ENCODE data around the gene C1QTNF12.
A peak's percentile ranks its signal among the peaks of the same experiment; 100 is the strongest.

The C1QTNF12 gene, protein sequence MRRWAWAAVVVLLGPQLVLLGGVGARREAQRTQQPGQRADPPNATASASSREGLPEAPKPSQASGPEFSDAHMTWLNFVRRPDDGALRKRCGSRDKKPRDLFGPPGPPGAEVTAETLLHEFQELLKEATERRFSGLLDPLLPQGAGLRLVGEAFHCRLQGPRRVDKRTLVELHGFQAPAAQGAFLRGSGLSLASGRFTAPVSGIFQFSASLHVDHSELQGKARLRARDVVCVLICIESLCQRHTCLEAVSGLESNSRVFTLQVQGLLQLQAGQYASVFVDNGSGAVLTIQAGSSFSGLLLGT

DNA sequence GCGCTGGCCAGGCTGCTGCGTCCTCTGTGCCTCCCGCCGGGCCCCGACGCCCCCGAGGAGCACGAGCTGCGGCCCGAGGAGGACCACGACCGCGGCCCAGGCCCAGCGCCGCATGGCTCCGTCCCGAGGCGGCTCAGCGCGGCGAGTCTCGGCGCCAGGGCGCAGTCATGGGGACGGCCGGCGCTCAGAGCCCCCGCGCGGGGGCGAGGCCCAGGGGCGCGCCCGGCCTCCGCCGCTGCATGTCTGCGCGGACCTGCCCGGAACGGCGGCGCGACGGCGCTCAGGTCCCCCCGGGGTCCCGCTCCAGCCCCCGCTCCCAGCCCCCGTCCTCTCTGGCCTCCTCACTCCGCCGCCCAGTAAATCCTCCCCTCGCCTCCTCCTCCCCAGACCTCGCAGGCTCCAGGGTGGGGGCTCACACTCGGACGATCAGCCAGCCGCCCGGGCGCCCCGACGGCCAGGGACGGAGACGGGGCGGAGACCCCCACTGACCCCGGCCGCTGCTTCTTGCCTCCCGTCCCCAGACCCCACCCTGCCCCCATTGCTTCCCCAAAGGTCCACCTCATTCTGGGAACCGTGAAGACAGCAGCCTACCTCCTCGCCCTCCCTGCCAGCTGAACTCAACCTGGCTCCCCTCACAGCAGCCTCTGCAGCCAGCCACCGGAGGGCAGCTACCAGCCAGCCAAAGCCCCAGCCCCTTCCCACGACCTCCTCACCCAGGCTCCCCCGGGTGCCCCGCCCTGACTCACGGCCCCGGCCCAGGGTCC, at the start of gene C1QTNF12:
C1QTNF12 (minus strand) TSS at position 146 of the 764 bp plus-strand sequence; CDS start at position 114, 32 bp downstream.
- no peak for DNase-seq

DNA sequence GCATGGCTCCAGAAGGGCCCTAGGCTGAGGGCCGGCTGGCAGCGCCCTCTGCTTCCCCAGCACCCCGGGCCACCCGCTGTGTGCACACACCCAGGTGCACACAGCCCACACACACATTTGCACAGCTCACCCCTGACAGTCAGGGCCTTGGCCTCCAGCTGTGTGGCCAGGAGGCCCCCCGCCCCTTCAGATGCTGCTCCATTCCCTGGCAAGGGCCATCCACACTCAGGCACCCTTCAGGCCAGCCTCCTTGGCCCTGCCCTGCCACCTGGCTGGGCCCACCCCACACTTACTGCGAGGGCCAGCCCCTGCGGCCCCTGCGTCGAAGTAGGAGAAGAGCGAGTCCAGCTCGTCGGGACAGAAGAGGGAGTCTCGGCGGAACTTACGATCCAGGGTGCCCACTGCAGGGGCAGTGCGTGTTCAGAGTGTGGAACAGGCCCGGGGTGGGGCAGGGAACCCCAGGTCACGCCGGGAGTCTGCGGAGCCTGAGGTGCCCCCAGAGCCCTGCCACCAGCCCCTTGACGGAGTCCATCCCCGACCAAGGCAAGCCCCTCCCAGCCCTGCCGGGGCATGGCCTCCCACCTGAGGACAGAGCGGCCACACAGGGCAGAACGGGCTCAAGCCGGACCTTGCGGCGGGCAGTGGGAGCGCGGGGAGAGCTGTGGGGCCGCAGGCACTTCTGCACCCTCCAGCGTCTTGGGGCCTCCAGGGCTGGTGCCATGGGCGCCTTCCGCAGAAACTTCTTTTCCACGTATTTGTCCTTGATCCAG, 48.8 kb upstream of the C1QTNF12 start:
- DNase-seq = no peak

DNA sequence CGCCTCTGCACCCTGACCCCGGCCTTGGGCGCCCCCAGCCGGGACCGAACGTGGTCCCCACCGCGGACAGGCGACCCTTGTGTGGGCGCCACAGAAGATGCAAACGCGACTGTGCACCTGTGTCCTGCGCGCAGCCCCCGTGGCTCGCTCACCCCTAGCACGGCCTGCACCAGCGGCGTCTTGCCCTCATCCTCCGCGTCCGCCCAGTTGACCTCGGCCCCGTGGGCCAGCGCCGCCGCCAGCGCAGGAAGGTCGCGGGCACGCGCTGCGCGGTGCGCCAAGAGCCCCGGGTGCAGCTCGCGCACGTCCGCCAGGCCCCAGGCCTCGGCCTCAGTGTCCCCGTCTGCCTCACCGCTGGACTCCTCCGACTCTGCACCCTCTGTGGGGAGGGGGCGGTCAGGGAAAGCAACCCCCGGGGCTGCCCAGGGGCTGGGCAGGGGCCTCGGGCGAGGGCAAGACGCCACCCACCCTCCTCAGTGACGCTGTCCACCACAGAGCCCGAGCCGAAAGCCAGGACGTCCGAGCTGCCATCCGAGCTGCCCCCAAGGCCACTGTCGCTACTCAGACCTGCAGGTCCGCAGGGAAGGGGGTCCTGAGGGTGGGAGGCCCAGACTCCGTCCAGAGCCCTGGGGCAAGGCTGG, 47.8 kb upstream of the C1QTNF12 start:
- no peak for DNase-seq

DNA sequence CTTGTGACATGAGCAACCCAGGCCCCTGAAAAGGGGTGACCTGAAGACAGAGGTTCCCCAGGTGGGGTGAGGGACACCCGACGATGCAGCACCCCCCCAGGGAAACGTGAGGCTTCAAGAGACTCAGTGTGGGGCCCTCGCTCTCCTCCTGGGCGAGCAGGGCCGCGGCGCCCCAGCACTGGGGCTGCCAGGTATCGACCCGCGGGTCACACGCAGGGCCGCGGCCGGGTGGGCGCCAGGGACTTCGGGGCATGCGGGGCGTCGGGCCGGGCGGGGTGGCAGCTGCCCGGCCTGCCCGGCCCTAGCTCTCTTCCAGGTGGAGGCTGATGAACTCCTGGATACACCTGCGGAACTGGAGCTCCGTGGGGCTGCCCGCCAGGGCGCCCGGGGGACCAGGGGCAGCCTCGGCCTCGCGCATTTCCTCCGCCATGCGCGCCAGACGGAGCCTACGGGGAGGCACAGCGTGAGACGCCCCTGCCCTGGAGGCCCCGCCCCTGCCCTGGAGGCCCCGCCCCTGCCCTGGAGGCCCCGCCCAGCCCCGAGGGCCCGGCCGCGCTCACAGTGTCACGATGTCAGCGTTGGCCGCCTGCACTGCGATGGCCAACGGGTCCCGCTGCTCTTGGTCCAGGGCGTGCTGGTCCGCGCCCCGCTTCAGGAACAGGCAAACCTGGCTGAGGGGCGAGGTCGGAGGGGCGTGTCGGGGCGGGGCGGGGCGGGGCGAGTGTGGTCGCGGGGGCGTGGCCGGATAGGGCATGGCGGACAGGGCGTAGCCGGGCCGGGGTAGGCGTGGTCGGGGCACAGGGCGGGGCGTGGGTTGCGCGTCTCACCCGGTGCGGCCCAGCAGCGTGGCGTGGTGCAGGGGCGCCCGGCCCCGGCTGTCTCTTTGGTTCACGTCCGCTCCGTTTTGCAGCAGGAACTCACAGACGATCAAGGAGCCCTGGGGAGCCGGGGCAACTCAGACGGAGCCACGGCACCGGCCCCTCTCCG, 47.0 kb upstream of the C1QTNF12 start:
- no peak for DNase-seq

DNA sequence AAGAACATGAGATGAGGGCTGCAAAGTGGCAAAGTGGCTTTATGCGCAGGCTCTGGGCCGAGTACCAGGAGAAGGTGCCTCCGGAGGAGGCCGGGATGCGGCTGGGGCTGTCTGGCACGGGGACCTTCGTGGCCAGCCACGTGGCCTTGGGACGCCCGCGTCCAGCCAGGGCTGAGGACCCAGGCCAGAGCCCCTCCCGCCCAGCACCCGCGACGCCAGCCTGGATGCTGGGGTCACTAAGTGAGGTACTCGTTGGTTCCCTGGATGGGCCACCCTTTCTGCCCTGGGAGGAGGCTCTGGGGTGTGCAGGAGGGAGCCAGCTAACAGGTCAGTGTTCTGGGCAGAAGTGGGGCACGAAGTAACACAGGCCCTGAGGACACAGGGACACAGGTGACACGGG, 46.3 kb upstream of the C1QTNF12 start:
- DNase-seq = no peak

DNA sequence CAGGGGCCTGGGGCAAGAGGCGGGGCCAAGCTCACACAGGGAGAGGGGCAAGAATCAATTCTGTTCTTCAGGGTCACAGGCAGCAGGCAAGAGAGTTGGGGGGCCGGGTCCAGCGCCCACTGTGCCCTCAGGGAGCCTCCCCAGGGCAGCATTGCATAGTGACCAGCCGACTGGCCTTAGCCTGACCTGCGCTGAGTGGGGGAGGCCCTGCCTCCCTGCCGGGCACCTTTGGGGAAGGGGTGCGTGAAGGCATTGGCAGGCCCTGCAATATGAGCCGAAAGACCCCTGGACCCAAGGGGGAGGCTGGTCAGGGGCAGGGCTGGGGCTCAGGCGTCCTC, 45.9 kb upstream of the C1QTNF12 start:
- DNase-seq = no peak

DNA sequence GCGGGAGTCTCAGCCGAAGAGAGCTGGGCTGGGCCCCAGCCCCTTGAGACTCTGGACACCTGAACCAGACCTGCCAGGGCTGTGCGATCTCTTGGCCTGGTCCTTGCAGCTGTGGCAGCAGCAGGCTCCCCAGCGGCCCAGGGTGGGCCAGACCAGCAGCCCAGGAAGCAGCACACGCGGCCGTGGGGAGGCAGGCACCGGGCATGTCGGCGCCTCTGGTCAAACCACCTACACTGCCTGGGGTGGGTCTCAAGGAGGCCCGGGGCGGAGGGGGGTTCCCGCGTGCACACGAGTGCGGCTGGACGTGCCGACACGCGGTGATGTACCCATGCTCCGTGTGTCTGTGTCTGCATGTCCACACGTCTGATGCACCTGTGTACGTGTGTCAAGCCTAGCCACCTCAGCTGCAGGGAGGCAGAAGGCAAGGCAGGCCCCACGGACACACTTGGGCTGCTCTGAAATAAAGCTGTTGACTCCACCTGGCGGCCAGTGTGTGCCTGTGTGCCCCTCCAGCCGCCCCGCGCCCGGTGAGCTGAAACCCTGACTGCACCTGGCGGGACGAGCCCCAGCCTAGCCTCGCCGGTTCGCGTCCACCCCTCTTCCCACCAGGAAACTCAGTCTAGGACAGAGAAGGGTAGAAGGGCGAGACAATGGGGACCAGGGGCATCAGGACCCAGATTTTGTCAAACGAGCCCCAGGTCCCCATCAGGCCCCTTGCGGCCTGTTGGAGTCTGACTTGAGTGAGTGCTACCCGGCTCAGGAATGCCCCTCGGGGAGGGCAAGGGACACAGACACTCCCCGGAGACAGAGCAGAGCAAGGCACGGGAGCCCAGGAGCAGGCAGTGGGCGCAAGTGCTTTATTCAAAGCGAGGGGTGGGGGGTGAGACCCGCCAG, 45.3 kb upstream of the C1QTNF12 start:
- DNase-seq = peak; percentile 80

DNA sequence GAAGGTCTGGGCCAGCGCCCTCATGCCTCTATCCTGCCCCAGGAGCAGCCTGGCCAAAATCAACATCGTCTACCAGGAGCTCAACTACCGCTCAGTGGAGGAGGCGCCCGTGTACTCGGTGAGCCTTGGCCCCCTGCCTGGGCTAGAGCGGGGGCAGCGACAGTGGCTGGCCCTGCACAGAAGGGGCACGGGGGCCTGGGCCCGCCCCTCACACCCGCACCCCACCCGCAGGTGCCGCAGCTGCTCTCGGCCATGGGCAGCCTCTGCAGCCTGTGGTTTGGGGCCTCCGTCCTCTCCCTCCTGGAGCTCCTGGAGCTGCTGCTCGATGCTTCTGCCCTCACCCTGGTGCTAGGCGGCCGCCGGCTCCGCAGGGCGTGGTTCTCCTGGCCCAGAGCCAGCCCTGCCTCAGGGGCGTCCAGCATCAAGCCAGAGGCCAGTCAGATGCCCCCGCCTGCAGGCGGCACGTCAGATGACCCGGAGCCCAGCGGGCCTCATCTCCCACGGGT, 44.6 kb upstream of the C1QTNF12 start:
- peak; percentile 38 for DNase-seq

DNA sequence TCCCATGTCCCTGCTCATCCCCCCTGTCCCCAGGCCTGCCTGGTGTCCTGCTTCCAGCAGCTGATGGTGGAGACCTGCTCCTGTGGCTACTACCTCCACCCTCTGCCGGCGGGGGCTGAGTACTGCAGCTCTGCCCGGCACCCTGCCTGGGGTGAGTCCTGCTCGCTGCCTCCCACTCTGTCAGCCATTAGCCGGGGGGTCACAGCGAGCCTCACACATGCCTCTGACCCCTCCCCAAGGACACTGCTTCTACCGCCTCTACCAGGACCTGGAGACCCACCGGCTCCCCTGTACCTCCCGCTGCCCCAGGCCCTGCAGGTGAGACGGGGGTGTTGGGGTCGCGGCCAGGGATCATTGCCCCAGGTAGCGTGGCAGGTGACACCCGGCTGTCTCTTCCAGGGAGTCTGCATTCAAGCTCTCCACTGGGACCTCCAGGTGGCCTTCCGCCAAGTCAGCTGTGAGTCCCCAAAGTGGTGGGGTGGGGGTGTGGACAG, 43.8 kb upstream of the C1QTNF12 start:
- peak; percentile 20 for DNase-seq

DNA sequence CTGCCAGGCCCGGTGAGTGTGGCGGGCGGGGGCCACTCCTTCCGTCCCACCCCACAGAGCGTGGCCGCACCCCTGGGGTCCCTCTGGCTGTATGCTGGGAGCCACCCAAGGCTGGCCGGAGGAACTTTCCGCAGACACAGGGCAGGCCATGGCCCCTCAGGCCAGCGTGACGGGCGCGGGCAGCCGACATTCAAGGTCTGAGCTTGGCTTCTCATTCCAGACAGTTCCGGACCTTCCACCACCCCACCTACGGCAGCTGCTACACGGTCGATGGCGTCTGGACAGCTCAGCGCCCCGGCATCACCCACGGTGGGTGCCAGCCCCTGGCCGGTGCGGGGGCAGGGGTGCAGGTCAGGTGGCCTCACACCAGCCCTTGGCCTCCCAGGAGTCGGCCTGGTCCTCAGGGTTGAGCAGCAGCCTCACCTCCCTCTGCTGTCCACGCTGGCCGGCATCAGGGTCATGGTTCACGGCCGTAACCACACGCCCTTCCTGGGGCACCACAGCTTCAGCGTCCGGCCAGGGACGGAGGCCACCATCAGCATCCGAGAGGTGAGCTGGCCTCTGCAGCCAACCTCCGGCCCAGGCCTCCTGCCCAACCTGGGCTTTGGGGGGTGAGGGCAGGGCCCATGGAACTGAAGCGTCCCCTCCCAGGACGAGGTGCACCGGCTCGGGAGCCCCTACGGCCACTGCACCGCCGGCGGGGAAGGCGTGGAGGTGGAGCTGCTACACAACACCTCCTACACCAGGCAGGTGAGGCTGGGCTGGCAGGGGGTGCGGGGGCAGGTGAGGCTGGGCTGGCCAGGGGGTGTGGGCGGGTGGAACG, 41.0 kb upstream of the C1QTNF12 start:
- DNase-seq = peak; percentile 23

- no peak for DNase-seq
Observed at GRCh38 chr1:1286313-1287261, 40.1 kb upstream of the C1QTNF12 start.

- DNase-seq = no peak
Observed at GRCh38 chr1:1285611-1286311, 39.2 kb upstream of the C1QTNF12 start.

DNA sequence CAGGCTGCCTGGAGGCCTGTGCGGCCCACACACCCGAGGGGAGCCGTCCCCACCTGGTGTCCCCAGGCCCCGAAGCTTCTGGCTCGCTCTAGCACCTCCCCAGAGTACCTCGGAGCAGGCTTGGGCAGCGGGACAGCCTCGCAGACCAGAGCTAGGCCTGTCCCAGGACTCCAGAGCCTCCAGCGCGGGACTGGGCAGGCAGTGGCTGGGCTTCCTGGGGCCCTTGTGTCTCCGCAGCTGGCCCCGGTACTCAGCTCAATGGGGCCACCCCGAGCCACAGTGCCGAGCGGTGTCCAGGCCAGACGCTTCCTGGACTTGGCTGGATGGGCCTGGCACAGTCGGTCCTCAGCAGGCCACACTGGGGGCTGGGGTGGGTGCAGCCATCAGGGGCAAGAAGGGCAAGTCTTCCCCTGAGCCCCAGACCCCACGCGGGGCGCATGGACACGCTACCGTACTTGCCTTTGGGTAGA, 38.6 kb upstream of the C1QTNF12 start:
- no peak for DNase-seq

GRCh38 chr1:1284221-1285101, 37.9 kb upstream of the C1QTNF12 start:
- no peak for DNase-seq

DNA sequence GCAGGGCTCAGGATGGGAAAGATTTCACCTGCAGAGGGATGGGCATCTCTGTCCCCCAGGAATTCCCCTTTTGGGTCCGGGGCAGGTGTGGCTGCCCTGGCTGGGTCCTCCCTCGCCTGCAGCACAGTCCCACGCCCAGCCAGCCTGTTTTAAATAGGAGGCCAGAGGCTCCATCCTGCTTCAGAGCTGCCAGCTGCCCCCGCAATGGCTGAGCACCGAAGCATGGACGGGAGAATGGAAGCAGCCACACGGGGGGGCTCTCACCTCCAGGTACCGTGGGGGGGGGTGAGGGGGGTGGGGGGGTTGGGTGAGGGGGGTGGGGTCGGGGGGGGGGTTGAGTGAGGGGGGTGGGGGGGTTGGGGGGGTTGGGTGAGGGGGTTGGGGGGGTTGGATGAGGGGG, 37.3 kb upstream of the C1QTNF12 start:
- peak; percentile 55 for DNase-seq

- DNase-seq = no peak
Observed at GRCh38 chr1:1282998-1283397, 36.5 kb upstream of the C1QTNF12 start.
